K562 (cell line): ENCODE data around the gene DUSP10. TPM values are rescaled to one million over a fixed set of nuclear protein-coding genes. Genes with fewer than 3 reads are reported as not detected.

Source experiments
- ATAC-seq: fragments of 200-7000 bp; cut with Tn5 transposase; 3 replicates; pipeline ENCODE4 v1.9.1; 2020; ENCODE audit warnings: moderate library complexity
- BruUV-seq: library from RNA; stranded (reverse); fragments of 400-500 nt; replicated peaks from 2 replicates; lab custom pipeline; 2021; lab: Mats Ljungman, UMichigan
- CTCF ChIA-PET: fragments of 300-600 bp; formaldehyde crosslinking; extraction: SDS; loops from one replicate; lab custom pipeline; 2021; ENCODE audit warnings: low intra/inter-chr PET ratio; lab: Yijun Ruan, JAX
- POLR2A ChIA-PET: fragments of 300-600, 350-650 bp; sonication (Branson Sonifier 250); formaldehyde crosslinking; extraction: SDS; loops from one replicate; lab custom pipeline; 2021; ENCODE audit warnings: antibody characterized with exemption, inconsistent platforms; lab: Yijun Ruan, JAX
- DNase-seq, 4 experiments: peaks; one replicate each; pipeline versions ENCODE4 v3.0.0 to v3.0.0-alpha.2; 2011 to 2018; ENCODE audit warnings: low spot score in 3 of 4, mixed read lengths in 3 of 4; ENCODE audit errors: extremely low read depth in 1 of 4
- FAIRE-seq: peaks from 2 replicates; lab custom pipeline; 2011; peaks lifted over from hg19 to GRCh38; lab: Jason Lieb, UNC
- H2AFZ ChIP-seq: 2 replicates; pipeline ENCODE4 v1.6.0; 2011; ENCODE audit warnings: low read depth, low read length, control low read depth, inconsistent platforms
- H3K27ac ChIP-seq: fragments of 200-600 bp; 3 replicates; pipeline ENCODE4 v1.8.0; 2011; ENCODE audit warnings: low read depth, mild to moderate bottlenecking, control low read depth, inconsistent platforms, low read length, moderate library complexity, mixed read lengths; ENCODE audit errors: extremely low read depth
- H3K27me3 ChIP-seq, 2 experiments: fragments of 300-600 bp in 1 of 2; 2 replicates in 1 of 2; 3 replicates in 1 of 2; pipeline versions ENCODE4 v1.6.0 to v1.8.0; 2011; ENCODE audit warnings: inconsistent platforms in 2 of 2, low read length in 2 of 2, mild to moderate bottlenecking in 1 of 2, mixed read lengths in 1 of 2, moderate library complexity in 1 of 2; ENCODE audit not compliant: control insufficient read depth in 2 of 2, insufficient read depth in 2 of 2
- H3K36me3 ChIP-seq: fragments of 300-600 bp; 3 replicates; pipeline ENCODE4 v1.8.0; 2011; ENCODE audit warnings: mild to moderate bottlenecking, low read length, inconsistent platforms; ENCODE audit not compliant: control insufficient read depth, insufficient read depth
- H3K4me1 ChIP-seq, 2 experiments: fragments of 200-600 bp in 1 of 2; replicated peaks in 1 of 2; 2 replicates in 1 of 2; 3 replicates in 1 of 2; pipeline versions ENCODE4 v1.5.1 to v1.8.0; 2011; ENCODE audit warnings: inconsistent platforms in 2 of 2, low read length in 2 of 2, mild to moderate bottlenecking in 1 of 2, mixed read lengths in 1 of 2, moderate library complexity in 1 of 2; ENCODE audit not compliant: control insufficient read depth in 2 of 2, insufficient read depth in 2 of 2
- H3K4me2 ChIP-seq: 2 replicates; pipeline ENCODE4 v1.6.1; 2011; ENCODE audit warnings: low read length, control low read depth, inconsistent platforms, mixed read lengths; ENCODE audit not compliant: insufficient read depth
- H3K4me3 ChIP-seq: fragments of 200-600 bp; sonication (generic), shearing (Covaris generic); 2 replicates; pipeline ENCODE4 v1.5.1; 2016; ENCODE audit warnings: control low read depth, inconsistent platforms
- H3K79me2 ChIP-seq: fragments of 200-600 bp; 3 replicates; pipeline ENCODE4 v1.8.0; 2011; ENCODE audit warnings: low read length, inconsistent platforms; ENCODE audit not compliant: control insufficient read depth, insufficient read depth
- H3K9ac ChIP-seq, 2 experiments: 2 replicates each; pipeline versions ENCODE4 v1.6.0 to v1.6.1; 2011; ENCODE audit warnings: low read depth in 2 of 2, low read length in 2 of 2, control low read depth in 1 of 2, inconsistent platforms in 1 of 2, mild to moderate bottlenecking in 1 of 2, mixed read lengths in 1 of 2; ENCODE audit not compliant: insufficient read depth in 1 of 2
- H3K9me1 ChIP-seq: one replicate; pipeline ENCODE4 v1.6.0; 2011; ENCODE audit warnings: inconsistent platforms, mild to moderate bottlenecking, low read length, moderate library complexity; ENCODE audit not compliant: control insufficient read depth, insufficient read depth
- H3K9me3 ChIP-seq: replicated peaks from 2 replicates; pipeline ENCODE4 v1.5.1; 2011; ENCODE audit warnings: low read depth, low read length, inconsistent platforms; ENCODE audit not compliant: control insufficient read depth, insufficient read depth
- H4K20me1 ChIP-seq: replicated peaks from 2 replicates; pipeline ENCODE4 v1.6.1; 2011; ENCODE audit warnings: low read length, inconsistent platforms, mixed read lengths; ENCODE audit not compliant: control insufficient read depth, insufficient read depth
- FOXJ2 ChIP-seq: fragments of 200-800 bp; sonication (Bioruptor generic); IDR thresholded peaks from 2 replicates; pipeline ENCODE4 v1.6.1; 2016; ENCODE audit warnings: missing genetic modification characterization, missing compliant biosample characterization
- RFX1 ChIP-seq: fragments of 450-650 bp; IDR thresholded peaks from 2 replicates; pipeline ENCODE4 v1.6.1; 2016; ENCODE audit warnings: mild to moderate bottlenecking, moderate library complexity
- ZNF23 ChIP-seq: fragments of 250-450 bp; sonication (Bioruptor Pico); IDR thresholded peaks from 2 replicates; pipeline ENCODE4 v1.4.0; 2020; ENCODE audit warnings: mild to moderate bottlenecking
- WGBS: fragments of 100-300 bp; shearing (Covaris generic); methylation state at CpG from one replicate; pipeline ENCODE4 v1.1.6; 2016; ENCODE audit warnings: low coverage, mixed read lengths; ENCODE audit not compliant: insufficient coverage; ENCODE audit errors: missing lambda C conversion rate; 5-methylcytosine and 5-hydroxymethylcytosine counted together
- in situ Hi-C: fragments of 300-500 bp; cut with MboI; formaldehyde crosslinking; loops from 4 replicates; pipeline ENCODE4 v1.15.0; 2018; ENCODE audit warnings: inconsistent platforms, mixed read lengths
- intact Hi-C: fragments of 100-400 bp; cut with micrococcal nuclease; formaldehyde crosslinking; loops from 2 replicates; pipeline ENCODE4 v1.14.2; 2022
- polyA plus RNA-seq, 8 experiments: library from polyadenylated mRNA; depleted of rRNA in 4 of 8; stranded (reverse) in 5 of 8; unstranded in 3 of 8; fragments of >200 nt; fragmentation: Nextera tagmentation in 2 of 8; fragmentation: Illumina TruSeq in 1 of 8; extraction: Ambion mirVana in 2 of 8; extraction: Trizol in 1 of 8; gene quantifications; 2 replicates each; pipeline versions ENCODE4 v1.2.1 to v1.2.3, GENCODE V29; 2011 to 2014; ENCODE audit warnings: inconsistent platforms in 1 of 8, missing spikeins in 1 of 8
- total RNA-seq, 7 experiments: library from RNA; depleted of rRNA in 6 of 7; stranded (reverse); fragments of >200 nt in 6 of 7; fragmentation: Illumina TruSeq in 2 of 7; extraction: Trizol in 2 of 7; gene quantifications; 2 replicates each; pipeline versions ENCODE4 v1.2.1 to v1.2.3, GENCODE V29; 2011 to 2021; ENCODE audit warnings: low replicate concordance in 1 of 7
- TF ChIP-seq, protein P1 (sequence below): fragments of 250-450 bp; sonication (Bioruptor Pico); IDR thresholded peaks from 2 replicates; pipeline ENCODE4 v1.5.0; 2021; ENCODE audit warnings: mild to moderate bottlenecking, moderate library complexity

DUSP10 gene
- total and polyA plus RNA-seq, 9 of the 15 experiments (the other 6 are each of a cell fraction or from before 2014, with no cell fraction given), result 1.7 to 8.3 (median 6.1) TPM

GRCh38 chr1:221711656-221712055 lies 30.2 kb downstream of the DUSP10 start:
- Histone ChIP-seq H3K9ac (no peak overlapping the region), H2AFZ (no peak overlapping the region), H3K4me1 (peaks cover 8 to 83% of the 10 kb centered on the region in 2 experiments; a peak in 4 of 5 replicates), H4K20me1 (no peaks in the 10 kb centered on the region), H3K4me2 (no peak overlapping the region), H3K27me3 (no peaks in the 10 kb centered on the region), H3K9me3 (no peaks in the 10 kb centered on the region), H3K79me2 (peaks cover 28% of the 10 kb centered on the region), H3K4me3 (no peak overlapping the region), H3K27ac (peak overlapping the region; percentile 73; the same call in 2 of the 3 replicates), H3K9me1 (no peaks in the 10 kb centered on the region), H3K36me3 (peaks cover 4% of the 10 kb centered on the region; the same call in 1 of the 3 replicates)
- WGBS, result 24% methylated on average over 1 of the region's 1 CpG
- ATAC-seq, result no peak
- FAIRE-seq, result no peak
- no TSS peak for BruUV-seq
- no peak for DNase-seq
- CTCF ChIA-PET, result no interaction called here
- POLR2A ChIA-PET, result interaction anchor here (0.6 to 3.9 kb wide), 2 partner anchors 30 to 214 kb away, joined by 3 to 17 read pairs; partner anchors contain the start of gene DUSP10
- in situ Hi-C loops, result no loop called here
- TF ChIP-seq ZNF23, result no peak
- 0 out of 2 replicates have a peak, but pooled peaks have one; percentile 8 for TF ChIP-seq RFX1
- peak; percentile 89 for TF ChIP-seq FOXJ2 (tag)
- TF ChIP-seq, protein P1, sequence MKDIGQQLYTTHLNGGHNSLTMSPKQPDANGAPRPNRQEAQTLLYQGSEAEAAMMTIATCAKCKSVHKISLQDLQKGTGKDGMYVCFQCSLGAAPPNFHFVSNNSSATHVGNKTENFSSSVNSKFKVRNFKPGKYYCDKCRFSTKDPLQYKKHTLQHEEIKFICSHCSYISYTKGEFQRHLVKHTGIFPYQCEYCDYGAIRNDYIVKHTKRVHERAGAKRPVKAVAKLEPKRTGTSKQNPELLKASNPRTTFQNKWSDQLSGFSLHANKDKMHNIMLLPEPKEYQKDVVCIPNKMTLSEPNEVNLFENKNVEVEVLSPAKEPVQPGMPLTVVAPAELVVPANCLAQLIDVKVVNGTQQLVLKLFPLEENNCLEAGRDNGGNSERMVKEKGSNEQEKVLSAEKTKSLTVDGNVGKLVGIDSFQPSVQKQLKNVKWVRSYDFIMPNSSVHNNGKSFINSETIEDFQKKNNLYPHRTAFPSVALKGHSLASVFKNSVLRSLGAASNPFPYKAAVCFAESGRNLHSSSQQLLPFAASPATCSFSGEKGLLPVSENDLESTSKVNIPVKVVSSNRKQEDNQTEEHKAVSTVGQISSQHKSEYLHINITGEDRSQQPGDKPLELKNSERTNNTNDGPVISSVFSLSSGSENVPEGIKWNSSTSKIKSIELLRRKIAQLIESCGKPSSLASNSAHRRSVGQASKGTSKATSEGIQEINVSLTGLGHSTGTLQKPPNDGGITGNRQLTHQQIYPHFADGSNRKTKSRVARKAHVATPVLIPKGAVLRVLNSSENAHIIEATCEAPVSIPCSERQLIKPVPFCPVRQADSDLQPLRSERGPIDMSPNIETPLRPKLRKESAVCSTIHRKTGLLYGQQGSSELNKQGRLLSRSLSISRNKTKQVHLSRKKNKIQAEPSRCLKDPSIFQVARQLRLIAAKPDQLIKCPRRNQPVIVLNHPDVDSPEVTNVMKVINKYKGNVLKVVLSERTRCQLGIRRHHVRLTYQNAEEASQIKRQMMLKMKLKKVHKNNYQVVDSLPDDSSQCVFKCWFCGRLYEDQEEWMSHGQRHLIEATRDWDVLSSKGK (CRISPR knock-in tag), result 0 out of 2 replicates have a peak, but pooled peaks have one; percentile 24
- intact Hi-C loops, result no loop called here
